Measurements from ENCODE around the gene SEBOX. TPM values are rescaled to one million over a fixed set of nuclear protein-coding genes. Genes with fewer than 3 reads are reported as not detected.

Gene SEBOX
- polyA plus RNA-seq, 4 donors, result not detected

- DNase-seq, result peak; percentile 57 to 79
- Histone ChIP-seq H3K4me3 (ENCODE audit: low read depth in 1 of 3, low read length in 3 of 3) (peak overlapping the region in 2 of 3 donors; percentile 71 to 80), H3K36me3 (ENCODE audit: control insufficient read depth in 3 of 3, insufficient read depth in 2 of 3, low read depth in 1 of 3, low read length in 3 of 3) (peaks cover 0 to 40% (median 5%) of the 10 kb centered on the region in 3 donors), H3K27ac (ENCODE audit: low read depth in 1 of 3, low read length in 2 of 3) (peak overlapping the region in 2 of 3 donors; percentile 79 to 89), H3K9me3 (ENCODE audit: control insufficient read depth in 2 of 2, insufficient read depth in 1 of 2, low read depth in 1 of 2, low read length in 1 of 2) (no peaks in the 10 kb centered on the region), H3K27me3 (ENCODE audit: control insufficient read depth in 3 of 3, insufficient read depth in 3 of 3, low read length in 3 of 3) (no peaks in the 10 kb centered on the region), H3K4me1 (ENCODE audit: control insufficient read depth in 3 of 3, insufficient read depth in 2 of 3, low read depth in 1 of 3, low read length in 2 of 3) (peaks cover 0 to 45% (median 3%) of the 10 kb centered on the region in 3 donors)
- WGBS, 3 donors, result 23 to 51% (median 39%) methylated on average over 33 of the region's 33 CpGs
- FAIRE-seq, result no peak
These were observed 40.0 kb upstream of the SEBOX start for GRCh38 chr17:28404812-28405570.

DNA sequence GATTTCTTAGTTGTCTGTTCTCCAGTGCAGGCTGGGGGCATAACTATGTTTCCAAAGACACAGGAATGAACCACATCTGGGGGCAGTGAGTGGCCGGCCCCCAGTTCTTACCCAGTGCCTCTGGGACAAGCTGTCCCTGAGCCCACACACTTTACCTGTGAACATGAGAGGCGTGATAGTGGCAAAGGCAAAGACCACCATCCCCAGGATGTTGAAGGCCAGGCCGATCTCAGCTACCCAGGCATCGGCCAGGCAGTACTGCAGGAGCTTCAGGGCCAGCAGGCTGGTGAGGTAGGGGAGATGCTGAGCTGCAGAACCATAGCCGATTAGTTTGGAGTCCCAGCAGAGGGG, 39.4 kb upstream of the SEBOX start:
- H3K36me3 ChIP-seq (ENCODE audit: control insufficient read depth in 3 of 3, insufficient read depth in 2 of 3, low read depth in 1 of 3, low read length in 3 of 3), result peaks cover 0 to 46% (median 5%) of the 10 kb centered on the region in 3 donors
- peaks cover 0 to 47% (median 3%) of the 10 kb centered on the region in 3 donors for H3K4me1 ChIP-seq (ENCODE audit: control insufficient read depth in 3 of 3, insufficient read depth in 2 of 3, low read depth in 1 of 3, low read length in 2 of 3)
- no peaks in the 10 kb centered on the region for H3K27me3 ChIP-seq (ENCODE audit: control insufficient read depth in 3 of 3, insufficient read depth in 3 of 3, low read length in 3 of 3)
- WGBS, 3 donors, result 59 to 87% (median 59%) methylated on average over 5 of the region's 5 CpGs
- peak overlapping the region in 2 of 3 donors; percentile 71 to 80 for H3K4me3 ChIP-seq (ENCODE audit: low read depth in 1 of 3, low read length in 3 of 3)
- DNase-seq (no peak), FAIRE-seq (no peak)
- H3K9me3 ChIP-seq (ENCODE audit: control insufficient read depth in 2 of 2, insufficient read depth in 1 of 2, low read depth in 1 of 2, low read length in 1 of 2), result no peaks in the 10 kb centered on the region
- H3K27ac ChIP-seq (ENCODE audit: low read depth in 1 of 3, low read length in 2 of 3), result peak overlapping the region in 2 of 3 donors; percentile 77 to 79

DNA sequence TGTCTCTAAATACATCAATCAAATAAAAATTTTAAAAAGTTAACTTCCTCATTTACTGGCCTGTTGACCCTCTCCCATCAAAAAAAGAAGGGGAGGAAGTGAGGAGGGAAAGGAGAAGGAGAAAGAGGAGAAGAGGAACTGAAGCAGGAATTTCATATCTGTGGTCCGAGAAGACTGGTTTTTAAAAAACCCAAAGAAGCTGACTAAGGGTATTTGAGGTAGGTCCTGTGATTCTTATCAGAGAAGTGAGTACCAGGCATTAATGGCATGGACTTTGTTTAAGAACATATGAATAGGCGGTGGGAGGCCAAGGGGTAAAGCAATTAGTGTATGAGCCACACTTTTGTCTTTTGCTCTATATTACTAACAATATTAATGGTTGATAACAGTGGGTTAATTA, 39.0 kb upstream of the SEBOX start:
- peaks cover 0 to 51% (median 3%) of the 10 kb centered on the region in 3 donors for H3K4me1 ChIP-seq (ENCODE audit: control insufficient read depth in 3 of 3, insufficient read depth in 2 of 3, low read depth in 1 of 3, low read length in 2 of 3)
- WGBS, 3 donors, result 23 to 53% (median 32%) methylated on average over 2 of the region's 2 CpGs
- peak overlapping the region in 2 of 3 donors; percentile 28 to 79 for H3K27ac ChIP-seq (ENCODE audit: low read depth in 1 of 3, low read length in 2 of 3)
- DNase-seq, result peak; percentile 50 to 76
- H3K4me3 ChIP-seq (ENCODE audit: low read depth in 1 of 3, low read length in 3 of 3), result peak overlapping the region in 2 of 3 donors; percentile 71 to 80
- H3K36me3 ChIP-seq (ENCODE audit: control insufficient read depth in 3 of 3, insufficient read depth in 2 of 3, low read depth in 1 of 3, low read length in 3 of 3), result peaks cover 2 to 50% (median 5%) of the 10 kb centered on the region in 3 donors
- H3K9me3 ChIP-seq (ENCODE audit: control insufficient read depth in 2 of 2, insufficient read depth in 1 of 2, low read depth in 1 of 2, low read length in 1 of 2), result no peaks in the 10 kb centered on the region
- FAIRE-seq, result no peak
- no peaks in the 10 kb centered on the region for H3K27me3 ChIP-seq (ENCODE audit: control insufficient read depth in 3 of 3, insufficient read depth in 3 of 3, low read length in 3 of 3)

DNA sequence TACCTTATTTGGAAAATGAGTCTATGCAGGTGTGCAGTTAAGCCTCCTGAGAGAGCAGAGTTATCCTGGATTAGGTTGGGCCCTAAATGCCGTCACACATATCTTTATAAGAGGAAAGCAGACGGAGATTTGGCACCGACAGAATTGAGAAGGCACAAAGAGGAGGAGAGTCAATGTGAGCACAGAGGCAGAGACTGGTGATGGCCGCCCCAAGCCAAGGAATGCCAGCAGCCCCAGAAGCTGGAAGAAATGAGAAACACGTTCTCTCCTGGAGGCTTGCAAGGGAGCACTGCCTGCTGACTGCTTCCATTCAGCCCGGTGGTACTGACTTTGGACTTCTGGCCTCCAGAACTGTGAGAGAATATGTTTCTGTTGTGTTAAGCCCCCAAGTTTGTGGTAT, 37.8 kb upstream of the SEBOX start:
- FAIRE-seq, result no peak
- H3K4me3 ChIP-seq (ENCODE audit: low read depth in 1 of 3, low read length in 3 of 3), result peak overlapping the region in 1 of 3 donors; percentile 80
- peaks cover 2 to 62% (median 5%) of the 10 kb centered on the region in 3 donors for H3K36me3 ChIP-seq (ENCODE audit: control insufficient read depth in 3 of 3, insufficient read depth in 2 of 3, low read depth in 1 of 3, low read length in 3 of 3)
- H3K9me3 ChIP-seq (ENCODE audit: control insufficient read depth in 2 of 2, insufficient read depth in 1 of 2, low read depth in 1 of 2, low read length in 1 of 2), result no peaks in the 10 kb centered on the region
- no peaks in the 10 kb centered on the region for H3K27me3 ChIP-seq (ENCODE audit: control insufficient read depth in 3 of 3, insufficient read depth in 3 of 3, low read length in 3 of 3)
- 66 to 87% (median 78%) methylated on average over 6 of the region's 6 CpGs for WGBS, 3 donors
- no peak for DNase-seq
- H3K4me1 ChIP-seq (ENCODE audit: control insufficient read depth in 3 of 3, insufficient read depth in 2 of 3, low read depth in 1 of 3, low read length in 2 of 3), result peaks cover 0 to 52% (median 3%) of the 10 kb centered on the region in 3 donors
- peak overlapping the region in 1 of 3 donors; percentile 9 for H3K27ac ChIP-seq (ENCODE audit: low read depth in 1 of 3, low read length in 2 of 3)

DNA sequence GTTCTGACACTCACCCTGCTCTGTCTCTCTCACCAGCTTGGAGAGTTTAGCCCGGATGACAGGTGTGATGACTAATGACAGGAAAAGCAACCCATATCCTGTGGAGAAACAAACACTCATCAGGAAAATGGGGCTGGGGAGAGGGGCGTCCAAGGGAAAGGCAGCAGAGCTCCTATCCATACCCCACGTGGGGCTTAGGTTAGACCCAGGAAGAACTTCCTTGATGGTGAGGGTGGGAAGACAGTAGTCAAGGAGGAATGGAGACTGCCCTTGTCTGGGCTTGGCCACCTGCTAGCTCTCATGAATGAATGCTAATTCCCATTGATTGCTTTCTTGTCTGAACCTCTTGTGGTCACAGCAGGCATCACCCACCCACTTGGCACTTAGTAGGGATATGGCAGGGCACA, 37.2 kb upstream of the SEBOX start:
- Histone ChIP-seq H3K36me3 (ENCODE audit: control insufficient read depth in 3 of 3, insufficient read depth in 2 of 3, low read depth in 1 of 3, low read length in 3 of 3) (peaks cover 2 to 68% (median 5%) of the 10 kb centered on the region in 3 donors), H3K9me3 (ENCODE audit: control insufficient read depth in 2 of 2, insufficient read depth in 1 of 2, low read depth in 1 of 2, low read length in 1 of 2) (no peaks in the 10 kb centered on the region), H3K4me1 (ENCODE audit: control insufficient read depth in 3 of 3, insufficient read depth in 2 of 3, low read depth in 1 of 3, low read length in 2 of 3) (peaks cover 0 to 52% (median 3%) of the 10 kb centered on the region in 3 donors), H3K4me3 (ENCODE audit: low read depth in 1 of 3, low read length in 3 of 3) (no peak overlapping the region), H3K27me3 (ENCODE audit: control insufficient read depth in 3 of 3, insufficient read depth in 3 of 3, low read length in 3 of 3) (no peaks in the 10 kb centered on the region), H3K27ac (ENCODE audit: low read depth in 1 of 3, low read length in 2 of 3) (no peak overlapping the region)
- DNase-seq (no peak), FAIRE-seq (no peak)
- 34 to 45% (median 43%) methylated on average over 3 of the region's 3 CpGs for WGBS, 3 donors

DNA sequence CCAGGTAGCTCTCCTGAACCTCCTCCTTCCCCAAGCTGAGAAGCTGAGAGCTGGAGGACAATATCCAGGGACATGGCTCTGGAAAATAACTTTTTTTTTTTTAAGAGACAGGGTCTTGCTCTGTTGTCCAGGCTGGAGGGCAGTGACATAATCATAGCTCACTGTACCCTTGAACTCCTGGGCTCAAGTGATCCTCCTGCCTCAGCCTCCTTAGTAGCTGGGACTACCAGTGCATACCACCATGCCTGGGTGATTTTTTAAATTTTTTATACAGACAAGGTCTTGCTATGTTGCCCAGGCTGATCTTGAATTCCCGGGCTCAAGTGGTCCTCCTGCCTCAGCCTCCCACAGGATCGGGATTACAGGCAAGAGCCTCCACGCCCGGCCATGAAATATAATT, 34.8 kb upstream of the SEBOX start:
- 94 to 97% (median 97%) methylated on average over 4 of the region's 4 CpGs for WGBS, 3 donors
- no peak for DNase-seq

DNA sequence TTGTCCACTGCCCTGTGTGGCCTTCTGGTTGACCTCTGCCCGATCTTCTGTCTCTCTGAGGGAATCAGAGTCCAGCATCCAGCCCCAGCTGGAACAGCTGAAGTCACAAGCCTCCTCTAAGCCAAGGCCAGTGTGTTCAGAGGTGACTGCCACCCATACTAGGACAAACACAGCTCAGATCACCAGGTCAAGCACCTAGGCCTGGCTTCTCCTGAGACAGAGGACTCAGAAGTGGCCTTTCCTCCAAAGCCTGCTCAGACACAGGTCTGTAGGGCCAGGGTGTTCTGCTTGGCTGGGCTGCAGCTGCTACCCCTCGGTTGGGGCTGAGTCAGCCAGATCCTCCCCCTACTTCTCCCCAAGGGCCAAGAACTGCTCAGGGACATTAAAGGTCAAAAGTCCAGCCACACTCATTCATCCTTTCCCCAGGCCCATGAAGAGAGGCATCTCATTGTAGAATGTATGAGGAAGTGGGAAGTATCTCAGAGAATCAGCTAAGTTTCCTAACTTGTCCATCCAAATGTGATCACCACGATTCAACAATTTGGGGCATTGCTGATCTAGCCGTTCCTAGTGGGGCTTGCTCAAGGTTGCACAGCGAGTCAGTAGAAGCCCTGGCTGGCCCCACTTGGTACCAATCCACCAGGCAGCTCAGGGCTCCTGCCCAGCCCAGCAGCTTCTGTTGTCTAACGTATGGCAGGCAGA, 33.4 kb upstream of the SEBOX start:
- Histone ChIP-seq H3K27me3 (ENCODE audit: control insufficient read depth in 3 of 3, insufficient read depth in 3 of 3, low read length in 3 of 3) (no peaks in the 10 kb centered on the region), H3K36me3 (ENCODE audit: control insufficient read depth in 3 of 3, insufficient read depth in 2 of 3, low read depth in 1 of 3, low read length in 3 of 3) (peaks cover 2 to 78% (median 5%) of the 10 kb centered on the region in 3 donors), H3K9me3 (ENCODE audit: control insufficient read depth in 2 of 2, insufficient read depth in 1 of 2, low read depth in 1 of 2, low read length in 1 of 2) (no peaks in the 10 kb centered on the region), H3K4me3 (ENCODE audit: low read depth in 1 of 3, low read length in 3 of 3) (no peak overlapping the region), H3K27ac (ENCODE audit: low read depth in 1 of 3, low read length in 2 of 3) (peak overlapping the region in 1 of 3 donors; percentile 34), H3K4me1 (ENCODE audit: control insufficient read depth in 3 of 3, insufficient read depth in 2 of 3, low read depth in 1 of 3, low read length in 2 of 3) (peaks cover 0 to 62% (median 0%) of the 10 kb centered on the region in 3 donors)
- FAIRE-seq, result no peak
- DNase-seq, result peak; percentile 42 to 57
- WGBS, 3 donors, result 61 to 67% (median 64%) methylated on average over 6 of the region's 6 CpGs

More for the DNA sequence above, 34.8 kb upstream of the SEBOX start:
- no peaks in the 10 kb centered on the region for H3K27me3 ChIP-seq (ENCODE audit: control insufficient read depth in 3 of 3, insufficient read depth in 3 of 3, low read length in 3 of 3)
- no peak for FAIRE-seq
- peaks cover 2 to 87% (median 5%) of the 10 kb centered on the region in 3 donors for H3K36me3 ChIP-seq (ENCODE audit: control insufficient read depth in 3 of 3, insufficient read depth in 2 of 3, low read depth in 1 of 3, low read length in 3 of 3)
- no peaks in the 10 kb centered on the region for H3K9me3 ChIP-seq (ENCODE audit: control insufficient read depth in 2 of 2, insufficient read depth in 1 of 2, low read depth in 1 of 2, low read length in 1 of 2)
- H3K4me1 ChIP-seq (ENCODE audit: control insufficient read depth in 3 of 3, insufficient read depth in 2 of 3, low read depth in 1 of 3, low read length in 2 of 3), result peaks cover 0 to 61% (median 0%) of the 10 kb centered on the region in 3 donors
- H3K27ac ChIP-seq (ENCODE audit: low read depth in 1 of 3, low read length in 2 of 3), result no peak overlapping the region
- H3K4me3 ChIP-seq (ENCODE audit: low read depth in 1 of 3, low read length in 3 of 3), result no peak overlapping the region

DNA sequence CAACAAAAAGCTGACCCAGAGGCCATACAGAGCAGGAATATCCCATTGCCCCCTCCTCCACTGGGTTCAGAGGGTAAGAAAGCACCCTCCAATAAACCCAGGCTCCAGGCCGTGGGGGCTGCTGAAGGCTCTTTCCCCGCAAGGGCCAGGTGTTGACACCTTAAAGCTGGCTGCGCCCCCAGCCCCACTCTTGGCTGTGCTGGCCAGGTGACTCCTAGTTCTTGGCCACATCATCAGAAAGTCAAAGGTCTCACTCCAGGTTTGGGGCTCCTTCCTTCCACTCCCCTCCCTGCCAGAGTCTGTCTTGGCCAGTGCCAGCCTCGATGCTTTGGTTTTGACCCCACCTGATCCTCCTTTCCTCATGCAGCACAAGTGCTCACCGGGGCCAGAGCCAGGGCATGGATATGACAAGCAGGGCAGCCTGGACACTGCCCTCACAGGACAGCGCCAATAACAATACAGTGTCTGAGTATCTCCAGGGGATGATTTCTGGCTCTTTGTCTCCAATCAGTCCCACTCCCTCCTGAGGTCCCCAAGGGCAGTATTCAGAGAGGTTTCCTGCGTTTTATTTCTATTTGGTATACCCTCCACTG, 32.8 kb upstream of the SEBOX start:
- FAIRE-seq (no peak), DNase-seq (no peak)
- Histone ChIP-seq H3K4me1 (ENCODE audit: control insufficient read depth in 3 of 3, insufficient read depth in 2 of 3, low read depth in 1 of 3, low read length in 2 of 3) (peaks cover 0 to 62% (median 0%) of the 10 kb centered on the region in 3 donors), H3K27ac (ENCODE audit: low read depth in 1 of 3, low read length in 2 of 3) (peak overlapping the region in 1 of 3 donors; percentile 34), H3K27me3 (ENCODE audit: control insufficient read depth in 3 of 3, insufficient read depth in 3 of 3, low read length in 3 of 3) (no peaks in the 10 kb centered on the region), H3K4me3 (ENCODE audit: low read depth in 1 of 3, low read length in 3 of 3) (no peak overlapping the region), H3K36me3 (ENCODE audit: control insufficient read depth in 3 of 3, insufficient read depth in 2 of 3, low read depth in 1 of 3, low read length in 3 of 3) (peaks cover 2 to 76% (median 5%) of the 10 kb centered on the region in 3 donors), H3K9me3 (ENCODE audit: control insufficient read depth in 2 of 2, insufficient read depth in 1 of 2, low read depth in 1 of 2, low read length in 1 of 2) (no peaks in the 10 kb centered on the region)
- WGBS, 3 donors, result 81 to 84% (median 84%) methylated on average over 7 of the region's 7 CpGs

Measured in small intestine (tissue), 7 donors.